Psoas muscle (tissue), 8 donors: ENCODE measurements around the gene USP24. TPM values are rescaled to one million over a fixed set of nuclear protein-coding genes. Genes with fewer than 3 reads are reported as not detected.
A peak's percentile ranks its signal among the peaks of the same experiment; 100 is the strongest.

Source experiments
- ATAC-seq, 4 donors: fragments of 200-7000 bp; cut with Tn5 transposase; one replicate each; pipeline ENCODE4 v1.9.1; 2020; ENCODE audit warnings: moderate library complexity in 3 of 4, mild to moderate bottlenecking in 2 of 4
- DNase-seq, 2 donors: peaks; one replicate each; pipeline ENCODE4 v3.0.0-alpha.2; 2020
- H3K27ac ChIP-seq: fragments of 200-600 bp; one replicate; pipeline ENCODE4 v1.8.0; 2022
- H3K27me3 ChIP-seq, 3 donors: fragments of 200-600 bp in 1 of 3; one replicate each; pipeline versions ENCODE4 v1.6.1 to v1.8.0; 2013 to 2022; ENCODE audit warnings: low read length in 2 of 3, mild to moderate bottlenecking in 2 of 3, moderate library complexity in 1 of 3; ENCODE audit not compliant: insufficient read depth in 3 of 3
- H3K36me3 ChIP-seq, 2 donors: fragments of 200-600 bp in 1 of 2; one replicate each; pipeline versions ENCODE4 v1.6.1 to v1.8.0; 2013 to 2022; ENCODE audit warnings: low read depth in 1 of 2, mild to moderate bottlenecking in 1 of 2, moderate library complexity in 1 of 2; ENCODE audit not compliant: insufficient read depth in 1 of 2
- H3K4me1 ChIP-seq: fragments of 200-600 bp; one replicate; pipeline ENCODE4 v1.8.0; 2022
- H3K4me3 ChIP-seq: fragments of 200-600 bp; one replicate; pipeline ENCODE4 v1.8.0; 2022; ENCODE audit warnings: mild to moderate bottlenecking
- H3K9me3 ChIP-seq: fragments of 200-600 bp; one replicate; pipeline ENCODE4 v1.8.0; 2022
- CTCF ChIP-seq: fragments of 200-600 bp; IDR thresholded peaks from one replicate; pipeline ENCODE4 v1.8.0; 2022; ENCODE audit warnings: antibody characterized with exemption
- WGBS, 3 donors: extraction: QIAGEN DNeasy Blood & Tissue Kit; methylation state at CpG; one replicate each; pipeline versions ENCODE4 v1.1.6 to v1.1.7; 2013; 5-methylcytosine and 5-hydroxymethylcytosine counted together
- intact Hi-C, 2 donors: fragments of 100-400 bp; cut with DNase I; formaldehyde crosslinking; loops; one replicate each; pipeline versions ENCODE4 v1.11.0 to v1.14.2; 2022
- polyA plus RNA-seq, 3 donors: library from polyadenylated mRNA; stranded (reverse); fragments of 200-250 nt; gene quantifications; one replicate each; pipeline ENCODE4 v1.2.3, GENCODE V29; 2013
- total RNA-seq, 4 donors: library from RNA; stranded (reverse); fragmentation: NEBNext Ultra II Directional in 2 of 4; extraction: Animal tissue kit (Norgen Biotek cat#: 25700) in 2 of 4; gene quantifications; one replicate each; pipeline versions ENCODE4 v1.2.1 to v1.2.4, GENCODE V29; 2021 to 2023
- donor health status: healthy with polysubstance abuse.
- donor health status: DM: no; HTN: no; CAD: no; lungs with moderate emphysema.
- donor health status: Bipolar disorder and iron deficiency.
- donor health status: healthy.
- donor health status: DM: yes; HTN: yes; CAD: no.
- donor health status: DM: no; HTN: no; CAD: no.
- donor health status: DM: no; HTN: no; CAD: no.
- donor health status: DM: yes; HTN: yes; CAD: no.

Gene USP24
- total and polyA plus RNA-seq, 7 donors: 14.6 to 67.9 (median 53.2) TPM

- Histone ChIP-seq H3K4me3 (no peak overlapping the region), H3K27ac (no peak overlapping the region), H3K27me3 (no peaks in the 10 kb centered on the region), H3K36me3 (no peaks in the 10 kb centered on the region), H3K9me3 (no peaks in the 10 kb centered on the region), H3K4me1 (peaks cover 18% of the 10 kb centered on the region)
- TF ChIP-seq CTCF: no peak
- ATAC-seq (no peak), DNase-seq (no peak)
- intact Hi-C loops: no loop called here
- WGBS, 3 donors: 95 to 99% (median 95%) methylated on average over 20 of the region's 20 CpGs
Observed at GRCh38 chr1:55056632-55056992, 158.6 kb downstream of the USP24 start.

GRCh38 chr1:55055951-55056631 lies 159.1 kb downstream of the USP24 start:
- ATAC-seq (no peak), DNase-seq (no peak)
- H3K27me3 ChIP-seq: no peaks in the 10 kb centered on the region
- peaks cover 18% of the 10 kb centered on the region for H3K4me1 ChIP-seq
- no peaks in the 10 kb centered on the region for H3K9me3 ChIP-seq
- TF ChIP-seq CTCF: no peak
- H3K4me3 ChIP-seq: no peak overlapping the region
- no peaks in the 10 kb centered on the region for H3K36me3 ChIP-seq
- WGBS, 3 donors: 88 to 93% (median 93%) methylated on average over 36 to 42 of the region's 42 CpGs
- intact Hi-C loops: no loop called here
- no peak overlapping the region for H3K27ac ChIP-seq

- Histone ChIP-seq H3K9me3 (no peaks in the 10 kb centered on the region), H3K4me3 (no peak overlapping the region), H3K27me3 (no peaks in the 10 kb centered on the region), H3K27ac (no peak overlapping the region), H3K4me1 (peaks cover 18% of the 10 kb centered on the region), H3K36me3 (no peaks in the 10 kb centered on the region)
- ATAC-seq (peak; percentile 55 to 68 (median 58)), DNase-seq (no peak)
- WGBS, 3 donors: 50 to 64% (median 56%) methylated on average over 12 of the region's 12 CpGs
- intact Hi-C loops: no loop called here
- TF ChIP-seq CTCF: no peak
Observed at GRCh38 chr1:55055084-55055882, 159.9 kb downstream of the USP24 start.

- 95% methylated on average over 5 of the region's 5 CpGs for WGBS, 3 donors
- Histone ChIP-seq H3K4me3 (no peak overlapping the region), H3K36me3 (no peaks in the 10 kb centered on the region), H3K27me3 (no peaks in the 10 kb centered on the region), H3K9me3 (no peaks in the 10 kb centered on the region), H3K4me1 (peaks cover 18% of the 10 kb centered on the region), H3K27ac (no peak overlapping the region)
- intact Hi-C loops: no loop called here
- DNase-seq (no peak), ATAC-seq (no peak)
- no peak for TF ChIP-seq CTCF
Observed at GRCh38 chr1:55054396-55054795, 160.8 kb downstream of the USP24 start.
